Hepatocyte (in vitro differentiated cells): Measurements from ENCODE around the gene ADGRL3.

Source experiments
- CTCF ChIP-seq: fragments of 200-600 bp; sonication (generic); IDR thresholded peaks from 2 replicates; pipeline ENCODE4 v1.5.1; 2016; ENCODE audit warnings: antibody characterized with exemption, mild to moderate bottlenecking; ENCODE audit not compliant: poor library complexity
- EZH2 ChIP-seq: fragments of 200-600 bp; sonication (generic); IDR thresholded peaks from 2 replicates; pipeline ENCODE4 v1.6.1; 2016; ENCODE audit warnings: antibody characterized with exemption, mild to moderate bottlenecking, borderline replicate concordance

GRCh38 chr4:61853041-61853440 lies 652.9 kb downstream of the ADGRL3 start:
- TF ChIP-seq CTCF (no peak), EZH2 (no peak)
